ENCODE results near the gene ESPNL. TPM values are rescaled to one million over a fixed set of nuclear protein-coding genes. Genes with fewer than 3 reads are reported as not detected.

Gene ESPNL
- polyA plus RNA-seq, 3 donors from 2014 or later, result not detected

- no peaks in the 10 kb centered on the region for H3K9me3 Mint-ChIP-seq
- no peaks in the 10 kb centered on the region for H3K4me1 Mint-ChIP-seq
- H3K4me3 Mint-ChIP-seq, result no peak overlapping the region
- peaks cover 0 to 2% (median 1%) of the 10 kb centered on the region in 3 donors for H3K27me3 Mint-ChIP-seq (ENCODE audit: low read depth in 3 of 3)
- no peaks in the 10 kb centered on the region for H3K36me3 Mint-ChIP-seq
- H3K27ac Mint-ChIP-seq, result no peak overlapping the region
- no peak for DNase-seq
Measured at GRCh38 chr2:238128534-238129001, 28.4 kb downstream of the ESPNL start.

- no peak overlapping the region for H3K4me3 Mint-ChIP-seq
- H3K9me3 Mint-ChIP-seq, result no peaks in the 10 kb centered on the region
- H3K36me3 Mint-ChIP-seq, result no peaks in the 10 kb centered on the region
Measured at GRCh38 chr2:238129166-238130010, 29.2 kb downstream of the ESPNL start.

GRCh38 chr2:238130111-238130695 lies 30.1 kb downstream of the ESPNL start:
- no peaks in the 10 kb centered on the region for H3K4me1 Mint-ChIP-seq
- DNase-seq, result no peak
- no peak overlapping the region for H3K27ac Mint-ChIP-seq
- H3K9me3 Mint-ChIP-seq, result no peaks in the 10 kb centered on the region
- H3K27me3 Mint-ChIP-seq (ENCODE audit: low read depth in 3 of 3), result peaks cover 0 to 2% (median 0%) of the 10 kb centered on the region in 3 donors
- no peak overlapping the region for H3K4me3 Mint-ChIP-seq
- no peaks in the 10 kb centered on the region for H3K36me3 Mint-ChIP-seq

More at GRCh38 chr2:238129166-238130010, 29.2 kb downstream of the ESPNL start:
- Mint-ChIP-seq H3K4me1 (no peaks in the 10 kb centered on the region), H3K27ac (no peak overlapping the region), H3K27me3 (ENCODE audit: low read depth in 3 of 3) (peaks cover 0 to 1% (median 0%) of the 10 kb centered on the region in 3 donors)
- no peak for DNase-seq

GRCh38 chr2:238130696-238131628 lies 30.8 kb downstream of the ESPNL start:
- Mint-ChIP-seq H3K27me3 (ENCODE audit: low read depth in 3 of 3) (peaks cover 0 to 4% (median 0%) of the 10 kb centered on the region in 3 donors), H3K36me3 (no peaks in the 10 kb centered on the region), H3K4me1 (no peaks in the 10 kb centered on the region), H3K4me3 (no peak overlapping the region), H3K9me3 (no peaks in the 10 kb centered on the region), H3K27ac (no peak overlapping the region)
- no peak for DNase-seq

GRCh38 chr2:238131761-238132462 lies 31.8 kb downstream of the ESPNL start:
- Mint-ChIP-seq H3K36me3 (no peaks in the 10 kb centered on the region), H3K9me3 (no peaks in the 10 kb centered on the region), H3K27me3 (ENCODE audit: low read depth in 3 of 3) (peaks cover 0 to 4% (median 2%) of the 10 kb centered on the region in 3 donors), H3K4me3 (no peak overlapping the region), H3K4me1 (no peaks in the 10 kb centered on the region), H3K27ac (no peak overlapping the region)
- DNase-seq, result no peak

- H3K27ac Mint-ChIP-seq, result peak overlapping the region in 1 of 6 donors; percentile 80
- DNase-seq, result no peak
- no peaks in the 10 kb centered on the region for H3K4me1 Mint-ChIP-seq
- H3K4me3 Mint-ChIP-seq, result no peak overlapping the region
- H3K36me3 Mint-ChIP-seq, result no peaks in the 10 kb centered on the region
- peaks cover 0 to 4% (median 2%) of the 10 kb centered on the region in 3 donors for H3K27me3 Mint-ChIP-seq (ENCODE audit: low read depth in 3 of 3)
- H3K9me3 Mint-ChIP-seq, result no peaks in the 10 kb centered on the region
Measured at GRCh38 chr2:238132463-238133450, 32.6 kb downstream of the ESPNL start.

GRCh38 chr2:238133499-238134392 lies 33.6 kb downstream of the ESPNL start:
- no peaks in the 10 kb centered on the region for H3K36me3 Mint-ChIP-seq
- peak overlapping the region in 1 of 6 donors; percentile 80 for H3K27ac Mint-ChIP-seq
- DNase-seq, result no peak
- H3K27me3 Mint-ChIP-seq (ENCODE audit: low read depth in 3 of 3), result peaks cover 0 to 6% (median 2%) of the 10 kb centered on the region in 3 donors
- H3K4me1 Mint-ChIP-seq, result no peaks in the 10 kb centered on the region
- no peak overlapping the region for H3K4me3 Mint-ChIP-seq
- no peaks in the 10 kb centered on the region for H3K9me3 Mint-ChIP-seq

- DNase-seq, result no peak
- Mint-ChIP-seq H3K27ac (no peak overlapping the region), H3K27me3 (ENCODE audit: low read depth in 3 of 3) (peaks cover 0 to 6% (median 2%) of the 10 kb centered on the region in 3 donors), H3K36me3 (no peaks in the 10 kb centered on the region), H3K4me3 (no peak overlapping the region), H3K9me3 (no peaks in the 10 kb centered on the region), H3K4me1 (no peaks in the 10 kb centered on the region)
Measured at GRCh38 chr2:238134393-238134785, 34.2 kb downstream of the ESPNL start.

- no peaks in the 10 kb centered on the region for H3K9me3 Mint-ChIP-seq
- no peaks in the 10 kb centered on the region for H3K36me3 Mint-ChIP-seq
- H3K27ac Mint-ChIP-seq, result no peak overlapping the region
- no peaks in the 10 kb centered on the region for H3K4me1 Mint-ChIP-seq
- peaks cover 0 to 6% (median 2%) of the 10 kb centered on the region in 3 donors for H3K27me3 Mint-ChIP-seq (ENCODE audit: low read depth in 3 of 3)
- DNase-seq, result no peak
- no peak overlapping the region for H3K4me3 Mint-ChIP-seq
Measured at GRCh38 chr2:238135601-238136150, 35.5 kb downstream of the ESPNL start.

- Mint-ChIP-seq H3K27me3 (ENCODE audit: low read depth in 3 of 3) (peaks cover 0 to 6% (median 2%) of the 10 kb centered on the region in 3 donors), H3K4me3 (no peak overlapping the region), H3K4me1 (peaks cover 5 to 6% of the 10 kb centered on the region in 2 donors), H3K9me3 (no peaks in the 10 kb centered on the region), H3K27ac (no peak overlapping the region), H3K36me3 (no peaks in the 10 kb centered on the region)
- DNase-seq, result no peak
Measured at GRCh38 chr2:238136820-238137537, 36.8 kb downstream of the ESPNL start.

- peaks cover 6 to 7% of the 10 kb centered on the region in 2 donors for H3K4me1 Mint-ChIP-seq
- no peak overlapping the region for H3K4me3 Mint-ChIP-seq
- DNase-seq, result no peak
- peaks cover 0 to 6% (median 2%) of the 10 kb centered on the region in 3 donors for H3K27me3 Mint-ChIP-seq (ENCODE audit: low read depth in 3 of 3)
- no peaks in the 10 kb centered on the region for H3K36me3 Mint-ChIP-seq
- no peak overlapping the region for H3K27ac Mint-ChIP-seq
- no peaks in the 10 kb centered on the region for H3K9me3 Mint-ChIP-seq
Measured at GRCh38 chr2:238137885-238138284, 37.7 kb downstream of the ESPNL start.
